ENCODE measurements around the gene GCNT1.
"Not testable (repeated sequence)": the region's sequence is repeated elsewhere in the genome, so short reads cannot be mapped to it uniquely, and the experiment has no call there.

GCNT1 gene

GRCh38 chr9:76465442-76466298 lies 6.7 kb downstream of the GCNT1 start:
- no peaks in the 10 kb centered on the region for H3K36me3 ChIP-seq (replicated peaks; ENCODE audit: low read depth, low read length)
- H3K4me2 ChIP-seq (ENCODE audit: low read length), result no peak overlapping the region
- no peaks in the 10 kb centered on the region for H3K9me3 ChIP-seq (ENCODE audit: insufficient read depth, low read length)
- no peak overlapping the region for H3K9ac ChIP-seq (ENCODE audit: low read length)
- TF ChIP-seq CTCF (IDR thresholded peaks at IDR 0.05; ENCODE audit: low read depth, low read length) (no peak), EZH2phosphoT487 (IDR thresholded peaks at IDR 0.05; ENCODE audit: low read depth) (no peak)
- H3K79me2 ChIP-seq (ENCODE audit: low read length), result no peaks in the 10 kb centered on the region
- no peak overlapping the region for H2AFZ ChIP-seq (ENCODE audit: low read depth, low read length)
- H3K4me1 ChIP-seq (ENCODE audit: low read length), result peaks cover 13% of the 10 kb centered on the region
- no peak overlapping the region for H3K27ac ChIP-seq (ENCODE audit: low read length)
- no peak overlapping the region for H3K4me3 ChIP-seq (ENCODE audit: low read length)
- H4K20me1 ChIP-seq (ENCODE audit: insufficient read depth, low read length), result 0 out of 2 replicates have a peak, but pooled peaks cover 21% of the 10 kb centered on the region
- H3K27me3 ChIP-seq (ENCODE audit: low read depth, low read length), result peaks cover 78% of the 10 kb centered on the region

GRCh38 chr9:76466299-76466605 lies 7.3 kb downstream of the GCNT1 start:
- Histone ChIP-seq H3K27ac (ENCODE audit: low read length) (no peak overlapping the region), H3K4me1 (ENCODE audit: low read length) (peaks cover 17% of the 10 kb centered on the region), H4K20me1 (ENCODE audit: insufficient read depth, low read length) (peaks cover 23% of the 10 kb centered on the region; the same call in 1 of the 2 replicates), H3K79me2 (ENCODE audit: low read length) (no peaks in the 10 kb centered on the region), H3K4me3 (ENCODE audit: low read length) (no peak overlapping the region), H2AFZ (ENCODE audit: low read depth, low read length) (no peak overlapping the region), H3K36me3 (replicated peaks; ENCODE audit: low read depth, low read length) (no peaks in the 10 kb centered on the region), H3K9me3 (ENCODE audit: insufficient read depth, low read length) (no peaks in the 10 kb centered on the region), H3K9ac (ENCODE audit: low read length) (no peak overlapping the region), H3K27me3 (ENCODE audit: low read depth, low read length) (peaks cover 79% of the 10 kb centered on the region), H3K4me2 (ENCODE audit: low read length) (no peak overlapping the region)
- TF ChIP-seq EZH2phosphoT487 (IDR thresholded peaks at IDR 0.05; ENCODE audit: low read depth), result no peak
- no peak for TF ChIP-seq CTCF (IDR thresholded peaks at IDR 0.05; ENCODE audit: low read depth, low read length)

GRCh38 chr9:76474419-76474818 lies 15.4 kb downstream of the GCNT1 start:
- no peak overlapping the region for H3K4me2 ChIP-seq (ENCODE audit: low read length)
- no peak overlapping the region for H3K4me3 ChIP-seq (ENCODE audit: low read length)
- no peak overlapping the region for H3K9ac ChIP-seq (ENCODE audit: low read length)
- TF ChIP-seq CTCF (IDR thresholded peaks at IDR 0.05; ENCODE audit: low read depth, low read length) (no peak), EZH2phosphoT487 (IDR thresholded peaks at IDR 0.05; ENCODE audit: low read depth) (no peak)
- peaks cover 68% of the 10 kb centered on the region for H3K27me3 ChIP-seq (ENCODE audit: low read depth, low read length)
- no peaks in the 10 kb centered on the region for H3K79me2 ChIP-seq (ENCODE audit: low read length)
- H4K20me1 ChIP-seq (ENCODE audit: insufficient read depth, low read length), result peaks cover 19% of the 10 kb centered on the region
- no peaks in the 10 kb centered on the region for H3K9me3 ChIP-seq (ENCODE audit: insufficient read depth, low read length)
- no peak overlapping the region for H3K27ac ChIP-seq (ENCODE audit: low read length)
- H3K36me3 ChIP-seq (replicated peaks; ENCODE audit: low read depth, low read length), result no peaks in the 10 kb centered on the region
- no peak overlapping the region for H2AFZ ChIP-seq (ENCODE audit: low read depth, low read length)
- peaks cover 24% of the 10 kb centered on the region for H3K4me1 ChIP-seq (ENCODE audit: low read length)

GRCh38 chr9:76475686-76476085 lies 16.7 kb downstream of the GCNT1 start:
- H3K27me3 ChIP-seq (ENCODE audit: low read depth, low read length), result peaks cover 67% of the 10 kb centered on the region
- H3K36me3 ChIP-seq (replicated peaks; ENCODE audit: low read depth, low read length), result no peaks in the 10 kb centered on the region
- peaks cover 19% of the 10 kb centered on the region for H4K20me1 ChIP-seq (ENCODE audit: insufficient read depth, low read length)

GRCh38 chr9:76477818-76478217 lies 18.8 kb downstream of the GCNT1 start:
- H3K9ac ChIP-seq (ENCODE audit: low read length); H3K4me3 ChIP-seq (ENCODE audit: low read length); H3K79me2 ChIP-seq (ENCODE audit: low read length); H3K4me2 ChIP-seq (ENCODE audit: low read length); H3K9me3 ChIP-seq (ENCODE audit: insufficient read depth, low read length); H2AFZ ChIP-seq (ENCODE audit: low read depth, low read length); H3K27ac ChIP-seq (ENCODE audit: low read length); H3K36me3 ChIP-seq (replicated peaks; ENCODE audit: low read depth, low read length); H3K4me1 ChIP-seq (ENCODE audit: low read length); H4K20me1 ChIP-seq (ENCODE audit: insufficient read depth, low read length): not testable (repeated sequence)
- H3K27me3 ChIP-seq (ENCODE audit: low read depth, low read length), result peaks cover 62% of the 10 kb centered on the region

More at GRCh38 chr9:76475686-76476085, 16.7 kb downstream of the GCNT1 start:
- Histone ChIP-seq H3K9ac (ENCODE audit: low read length) (no peak overlapping the region), H3K79me2 (ENCODE audit: low read length) (no peaks in the 10 kb centered on the region), H3K27ac (ENCODE audit: low read length) (no peak overlapping the region), H3K4me2 (ENCODE audit: low read length) (no peak overlapping the region), H3K9me3 (ENCODE audit: insufficient read depth, low read length) (no peaks in the 10 kb centered on the region), H3K4me1 (ENCODE audit: low read length) (peaks cover 24% of the 10 kb centered on the region), H3K4me3 (ENCODE audit: low read length) (no peak overlapping the region), H2AFZ (ENCODE audit: low read depth, low read length) (no peak overlapping the region)
- TF ChIP-seq CTCF (IDR thresholded peaks at IDR 0.05; ENCODE audit: low read depth, low read length), result no peak
- no peak for TF ChIP-seq EZH2phosphoT487 (IDR thresholded peaks at IDR 0.05; ENCODE audit: low read depth)

All from OCI-LY3 (cell line).